Fibroblast of villous mesenchyme (primary cell): ENCODE measurements around the gene KIAA0930. TPM values are rescaled to one million over a fixed set of nuclear protein-coding genes. Genes with fewer than 3 reads are reported as not detected.

Source experiments
- DNase-seq: peaks from one replicate; pipeline ENCODE4 v3.0.0-alpha.2; 2010; ENCODE audit warnings: low read depth
- H3K4me3 ChIP-seq: 2 replicates; pipeline ENCODE4 v1.5.1; 2011; ENCODE audit warnings: low read depth, mild to moderate bottlenecking, low read length
- total RNA-seq: library from RNA; depleted of rRNA; stranded (reverse); fragments of >200 nt; gene quantifications from 2 replicates; pipeline ENCODE4 v1.2.3, GENCODE V29; 2012
- TF ChIP-seq, protein P1 (sequence below): IDR thresholded peaks from 2 replicates; pipeline ENCODE4 v1.5.1; 2012; ENCODE audit warnings: low read depth, mild to moderate bottlenecking, low read length; ENCODE audit not compliant: insufficient read depth

Gene KIAA0930
- total RNA-seq: 44.5 and 55.4 TPM in 2 replicates

DNA sequence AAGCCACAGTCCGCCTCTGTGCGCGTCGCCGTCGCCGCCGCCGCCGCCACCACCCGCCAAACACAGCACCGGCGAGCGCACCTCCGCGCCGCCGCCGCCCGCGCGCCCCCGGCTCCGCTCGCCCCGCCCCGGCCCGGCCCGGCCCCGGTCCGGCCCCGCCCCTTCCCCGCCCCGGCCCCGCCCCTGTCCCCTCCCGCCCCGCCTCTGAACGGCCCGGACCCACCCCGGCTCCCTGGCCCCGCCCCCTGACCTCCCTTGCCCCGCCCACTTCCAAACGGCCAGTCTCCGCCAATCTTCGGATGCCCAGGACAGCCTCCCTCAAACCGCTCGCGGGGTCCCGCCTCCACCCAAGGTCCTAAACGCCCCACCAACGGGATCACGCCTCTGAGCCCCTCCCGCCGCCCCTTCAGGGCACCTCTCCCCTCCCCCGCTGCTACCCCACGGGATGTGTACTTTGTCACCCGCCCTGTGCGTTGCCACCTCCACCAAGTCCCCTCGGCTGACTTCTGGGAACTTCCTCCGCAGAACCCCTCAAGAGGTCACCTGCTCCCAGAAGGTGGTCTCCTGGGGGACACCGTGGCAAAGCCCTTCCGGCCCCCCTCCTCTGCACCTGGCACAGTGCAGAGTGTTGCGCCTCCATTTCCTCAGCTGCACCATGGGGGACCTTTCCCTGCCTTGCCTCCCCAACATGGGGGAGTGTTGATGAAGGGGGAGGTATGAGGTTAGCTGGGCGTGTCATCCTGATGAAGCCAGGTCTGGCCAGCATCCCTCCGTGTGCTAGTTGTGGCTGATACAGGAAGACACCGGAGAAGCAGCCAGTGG lies at the start of gene KIAA0930:
Gene KIAA0930 (minus strand): TSS at position 85 of the 822 bp plus-strand sequence. CDS start 191 bp downstream, outside the sequence.
- peak; percentile 78 for DNase-seq
- peak within 1 kb of the TSS; percentile 64 for H3K4me3 ChIP-seq
- TF ChIP-seq, protein P1, sequence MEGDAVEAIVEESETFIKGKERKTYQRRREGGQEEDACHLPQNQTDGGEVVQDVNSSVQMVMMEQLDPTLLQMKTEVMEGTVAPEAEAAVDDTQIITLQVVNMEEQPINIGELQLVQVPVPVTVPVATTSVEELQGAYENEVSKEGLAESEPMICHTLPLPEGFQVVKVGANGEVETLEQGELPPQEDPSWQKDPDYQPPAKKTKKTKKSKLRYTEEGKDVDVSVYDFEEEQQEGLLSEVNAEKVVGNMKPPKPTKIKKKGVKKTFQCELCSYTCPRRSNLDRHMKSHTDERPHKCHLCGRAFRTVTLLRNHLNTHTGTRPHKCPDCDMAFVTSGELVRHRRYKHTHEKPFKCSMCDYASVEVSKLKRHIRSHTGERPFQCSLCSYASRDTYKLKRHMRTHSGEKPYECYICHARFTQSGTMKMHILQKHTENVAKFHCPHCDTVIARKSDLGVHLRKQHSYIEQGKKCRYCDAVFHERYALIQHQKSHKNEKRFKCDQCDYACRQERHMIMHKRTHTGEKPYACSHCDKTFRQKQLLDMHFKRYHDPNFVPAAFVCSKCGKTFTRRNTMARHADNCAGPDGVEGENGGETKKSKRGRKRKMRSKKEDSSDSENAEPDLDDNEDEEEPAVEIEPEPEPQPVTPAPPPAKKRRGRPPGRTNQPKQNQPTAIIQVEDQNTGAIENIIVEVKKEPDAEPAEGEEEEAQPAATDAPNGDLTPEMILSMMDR: no peak

DNA sequence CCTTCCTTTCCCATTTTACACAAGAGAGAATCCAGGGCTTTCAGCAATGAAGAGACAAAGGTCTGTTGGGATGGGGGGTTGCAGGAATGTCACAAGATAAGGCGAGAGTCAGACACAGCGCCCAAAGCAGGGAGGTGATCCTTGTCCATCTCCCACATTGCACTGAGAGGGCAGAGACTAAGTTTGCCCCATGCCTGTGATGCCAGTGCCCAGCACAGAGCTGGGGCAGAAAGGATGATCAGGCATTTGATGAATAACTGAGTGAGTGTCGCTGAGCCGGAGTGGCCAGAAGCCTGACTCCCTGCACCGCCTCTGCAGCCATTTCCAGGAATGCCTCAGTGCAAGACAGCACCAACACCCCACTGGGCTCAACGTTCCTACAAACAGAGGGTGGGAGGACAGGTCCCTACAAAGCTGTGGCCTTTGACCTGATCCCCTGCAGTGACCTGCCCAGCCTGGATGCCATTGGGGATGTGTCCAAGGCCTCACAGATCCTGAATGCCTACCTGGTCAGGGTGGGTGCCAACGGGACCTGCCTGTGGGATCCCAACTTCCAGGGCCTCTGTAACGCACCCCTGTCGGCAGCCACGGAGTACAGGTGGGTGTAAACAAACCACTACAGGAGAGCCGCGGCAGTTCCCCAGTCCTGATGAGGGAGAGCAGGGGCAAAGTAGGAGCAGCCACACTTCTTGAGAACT lies 46.3 kb upstream of the KIAA0930 start:
- TF ChIP-seq, protein P1: no peak
- no peak for DNase-seq
- no peak overlapping the region for H3K4me3 ChIP-seq

DNA sequence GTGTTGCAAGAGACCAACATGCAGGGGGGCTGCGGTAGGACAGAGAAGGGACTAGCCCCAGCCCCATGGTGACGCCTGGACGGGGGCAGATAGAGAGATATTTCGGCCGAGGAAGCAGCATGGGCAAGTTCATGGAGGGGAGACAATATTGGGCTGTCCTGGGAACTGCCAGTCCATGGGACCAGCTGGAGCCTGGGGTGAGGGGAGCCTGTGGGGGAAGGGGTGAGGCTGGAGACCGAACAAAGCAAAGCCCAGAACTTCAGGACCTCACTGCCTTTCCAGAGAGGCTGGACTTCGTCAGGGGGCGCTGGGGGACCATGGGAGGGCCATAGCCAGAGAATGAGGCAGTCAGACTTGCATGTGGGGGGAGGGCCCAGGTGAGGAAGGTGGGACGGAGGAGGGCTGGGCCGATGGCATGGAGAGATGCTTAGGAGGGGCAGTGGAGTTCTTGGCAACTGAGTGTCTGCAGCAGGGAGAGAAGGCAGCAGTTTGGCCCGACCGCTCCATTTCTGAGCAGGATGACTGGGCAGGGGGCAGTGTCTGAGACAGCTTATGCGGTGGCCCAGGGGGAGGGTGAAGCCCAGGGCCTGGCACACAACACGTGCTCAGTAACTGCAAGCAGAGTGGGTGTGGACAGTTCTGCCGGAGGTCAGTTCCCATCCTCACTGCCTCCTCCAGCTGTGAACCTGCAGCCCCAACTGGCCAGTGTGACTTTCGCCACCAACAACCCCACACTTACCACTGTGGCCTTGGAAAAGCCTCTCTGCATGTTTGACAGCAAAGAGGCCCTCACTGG lies 44.8 kb upstream of the KIAA0930 start:
- no peak for DNase-seq
- H3K4me3 ChIP-seq: no peak overlapping the region
- TF ChIP-seq, protein P1: no peak

DNA sequence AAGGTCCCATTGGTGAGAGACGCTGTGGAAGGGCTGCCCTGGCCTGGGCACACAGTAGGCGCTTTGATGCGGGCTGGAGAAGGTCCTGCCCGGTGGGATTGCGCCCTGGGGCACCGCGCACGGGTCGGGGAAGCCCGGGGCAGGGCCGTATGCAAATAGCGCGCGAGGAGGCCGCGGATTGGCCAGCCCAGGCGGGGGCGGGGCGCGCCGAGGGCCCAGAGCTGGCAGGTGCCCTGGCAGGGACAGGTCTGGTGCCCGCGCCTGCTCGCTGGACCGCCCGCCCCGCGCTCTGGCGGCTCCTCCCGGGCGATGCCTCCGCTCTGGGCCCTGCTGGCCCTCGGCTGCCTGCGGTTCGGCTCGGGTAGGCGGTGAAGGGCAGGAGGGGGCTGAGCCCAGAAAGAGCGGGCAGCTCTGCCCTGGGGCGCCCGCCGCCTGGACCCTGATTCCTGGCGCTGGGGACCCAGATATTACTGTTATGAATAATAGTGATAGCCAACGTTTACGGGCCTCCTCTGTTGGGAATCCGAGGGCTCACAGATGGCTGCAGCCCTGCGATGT lies 44.1 kb upstream of the KIAA0930 start, which contains the start of gene UPK3A:
Gene UPK3A (plus strand): TSS at position 245 of the 558 bp plus-strand sequence. CDS start 65 bp downstream, at position 310.
- H3K4me3 ChIP-seq: peak within 1 kb of the TSS; percentile 25
- TF ChIP-seq, protein P1: no peak
- no peak for DNase-seq

DNA sequence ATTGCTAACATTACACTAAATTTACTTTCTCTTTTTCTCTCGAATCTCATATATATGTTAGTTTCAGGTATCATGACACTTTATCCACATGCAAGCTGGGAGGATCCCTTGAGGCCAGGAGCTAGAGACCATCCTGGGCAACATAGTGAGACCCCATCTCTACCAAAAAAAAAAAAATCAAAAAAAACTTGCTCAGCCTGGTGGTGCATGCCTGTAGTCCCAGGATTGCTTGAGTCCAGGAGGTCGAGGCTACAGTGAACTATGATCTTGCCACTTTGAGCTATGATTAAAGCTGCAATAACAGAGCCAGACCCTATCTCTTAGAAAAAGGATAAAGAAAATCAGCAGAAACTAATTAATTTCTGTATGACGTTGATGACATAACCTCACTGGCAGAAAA lies 40.3 kb upstream of the KIAA0930 start:
- no peak overlapping the region for H3K4me3 ChIP-seq
- no peak for DNase-seq
- TF ChIP-seq, protein P1: no peak

DNA sequence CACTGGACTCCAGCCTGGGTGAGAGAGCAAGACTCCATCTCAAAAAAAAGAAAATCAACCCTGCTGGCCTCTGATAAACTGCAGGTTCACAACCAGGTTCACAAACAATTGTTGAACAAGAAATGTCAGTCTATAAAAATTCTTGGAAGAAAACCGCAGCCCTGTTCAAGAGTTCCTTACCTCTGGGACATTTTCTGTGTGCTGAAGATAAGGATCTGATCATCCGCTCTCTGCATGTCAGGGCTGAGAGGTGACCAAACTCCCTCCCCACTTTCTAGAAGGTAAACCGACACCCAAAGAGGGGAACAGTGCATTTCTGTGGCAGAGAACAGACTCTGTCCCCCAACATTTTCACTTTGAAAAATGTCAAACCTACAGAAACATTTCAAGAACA lies 39.9 kb upstream of the KIAA0930 start:
- H3K4me3 ChIP-seq: no peak overlapping the region
- TF ChIP-seq, protein P1: no peak
- no peak for DNase-seq
